Lung (tissue), 12 donors: Measurements from ENCODE around the gene POLN. TPM values are rescaled to one million over a fixed set of nuclear protein-coding genes. Genes with fewer than 3 reads are reported as not detected.
"Not testable (repeated sequence)": the region's sequence is repeated elsewhere in the genome, so short reads cannot be mapped to it uniquely, and the experiment has no call there.

Experiments used
- ATAC-seq: fragments of 200-7000 bp; cut with Tn5 transposase; one replicate; pipeline ENCODE4 v1.9.1; 2020; ENCODE audit warnings: moderate number of reproducible peaks; ENCODE audit not compliant: insufficient read depth, low FRiP score
- DNase-seq, 3 donors: peaks; one replicate each; pipeline ENCODE4 v3.0.0-alpha.2; 2013 to 2017
- H3K27ac ChIP-seq, 2 donors: one replicate each; pipeline ENCODE4 v1.5.1; 2013; ENCODE audit warnings: mild to moderate bottlenecking in 2 of 2, moderate library complexity in 2 of 2, control low read depth in 1 of 2, inconsistent platforms in 1 of 2, low read depth in 1 of 2, low read length in 1 of 2
- H3K27me3 ChIP-seq, 3 donors: one replicate each; pipeline ENCODE4 v1.5.1; 2013; ENCODE audit warnings: low read length in 2 of 3; ENCODE audit not compliant: control insufficient read depth in 3 of 3, insufficient read depth in 3 of 3
- H3K36me3 ChIP-seq, 4 donors: one replicate each; pipeline ENCODE4 v1.5.1; 2013; ENCODE audit warnings: low read length in 4 of 4, mild to moderate bottlenecking in 1 of 4, moderate library complexity in 1 of 4; ENCODE audit not compliant: control insufficient read depth in 4 of 4, insufficient read depth in 4 of 4
- H3K4me1 ChIP-seq, 5 donors: one replicate each; pipeline ENCODE4 v1.5.1; 2013; ENCODE audit warnings: low read length in 5 of 5, mild to moderate bottlenecking in 2 of 5, moderate library complexity in 1 of 5; ENCODE audit not compliant: control insufficient read depth in 5 of 5, insufficient read depth in 5 of 5
- H3K4me3 ChIP-seq: one replicate; pipeline ENCODE4 v1.5.1; 2013; ENCODE audit warnings: mild to moderate bottlenecking, control low read depth, moderate library complexity
- H3K9ac ChIP-seq, 2 donors: one replicate each; pipeline ENCODE4 v1.5.1; 2013; ENCODE audit warnings: low read length in 2 of 2, control low read depth in 1 of 2; ENCODE audit not compliant: insufficient read depth in 1 of 2
- H3K9me3 ChIP-seq, 4 donors: one replicate each; pipeline ENCODE4 v1.5.1; 2013; ENCODE audit warnings: low read length in 3 of 4, mild to moderate bottlenecking in 1 of 4, moderate library complexity in 1 of 4; ENCODE audit not compliant: control insufficient read depth in 4 of 4, insufficient read depth in 3 of 4
- CTCF ChIP-seq: IDR thresholded peaks from 2 replicates; pipeline ENCODE4 v1.5.1; 2012; ENCODE audit warnings: mild to moderate bottlenecking; ENCODE audit errors: control extremely low read depth, extremely low read depth
- WGBS, 2 donors: extraction: QIAGEN DNeasy Blood & Tissue Kit; methylation state at CpG; one replicate each; pipeline ENCODE4 v1.1.7; 2013; 5-methylcytosine and 5-hydroxymethylcytosine counted together
- polyA plus RNA-seq, 2 donors: library from polyadenylated mRNA; stranded (reverse); fragments of 200-250 nt; gene quantifications; one replicate each; pipeline ENCODE4 v1.2.1, GENCODE V29; 2013
- total RNA-seq, 2 donors: library from RNA; depleted of rRNA in 1 of 2; stranded (reverse); fragments of >200 nt in 1 of 2; gene quantifications; one replicate each; pipeline ENCODE4 v1.2.1, GENCODE V29; 2014 to 2021
- donor health status: control.
- donor health status: control.
- donor health status: Bipolar disorder and iron deficiency.
- donor health status: healthy.
- donor health status: DM: yes; HTN: yes; CAD: no.

POLN gene
- total and polyA plus RNA-seq, 4 donors, result 0.68 to 3.7 (median 2.2) TPM

GRCh38 chr4:2218436-2218835 is 23.5 kb downstream of the POLN start:
- no peaks in the 10 kb centered on the region for H3K27me3 ChIP-seq
- no peak for DNase-seq
- peaks cover 0 to 2% (median 0%) of the 10 kb centered on the region in 4 donors for H3K36me3 ChIP-seq
- ATAC-seq, result no peak
- no peaks in the 10 kb centered on the region for H3K4me1 ChIP-seq
- H3K27ac ChIP-seq, result no peak overlapping the region
- no peak for TF ChIP-seq CTCF
- H3K4me3 ChIP-seq, result no peak overlapping the region
- H3K9me3 ChIP-seq, result no peaks in the 10 kb centered on the region
- 91 to 96% methylated on average over 1 of the region's 1 CpG for WGBS, 2 donors
- no peak overlapping the region for H3K9ac ChIP-seq

- H3K36me3 ChIP-seq, result peaks cover 0 to 1% (median 0%) of the 10 kb centered on the region in 4 donors
- no peak for ATAC-seq
Measured at GRCh38 chr4:2217726-2218125, 24.2 kb downstream of the POLN start.

GRCh38 chr4:2212831-2213230 is 29.1 kb downstream of the POLN start:
- H3K4me1 ChIP-seq, result no peaks in the 10 kb centered on the region
- no peak for DNase-seq
- H3K9me3 ChIP-seq, result no peaks in the 10 kb centered on the region
- WGBS, 2 donors, result 83 to 92% methylated on average over 1 of the region's 1 CpG
- H3K27me3 ChIP-seq, result no peaks in the 10 kb centered on the region
- no peak overlapping the region for H3K27ac ChIP-seq
- H3K9ac ChIP-seq, result no peak overlapping the region
- no peak for TF ChIP-seq CTCF
- no peak overlapping the region for H3K4me3 ChIP-seq
- ATAC-seq, result no peak
- H3K36me3 ChIP-seq, result peaks cover 0 to 2% (median under 1%) of the 10 kb centered on the region in 4 donors

More at GRCh38 chr4:2217726-2218125, 24.2 kb downstream of the POLN start:
- H3K27me3 ChIP-seq, result no peaks in the 10 kb centered on the region
- no peak overlapping the region for H3K27ac ChIP-seq
- WGBS, 2 donors, result 50 to 58% methylated on average over 3 of the region's 3 CpGs
- no peak for TF ChIP-seq CTCF
- no peak overlapping the region for H3K9ac ChIP-seq
- no peaks in the 10 kb centered on the region for H3K4me1 ChIP-seq
- H3K4me3 ChIP-seq, result no peak overlapping the region
- DNase-seq, result no peak
- H3K9me3 ChIP-seq, result no peaks in the 10 kb centered on the region

GRCh38 chr4:2202789-2203188 is 39.1 kb downstream of the POLN start:
- not testable (repeated sequence) for H3K4me3 ChIP-seq, ATAC-seq, H3K9me3 ChIP-seq, H3K27ac ChIP-seq, DNase-seq, H3K9ac ChIP-seq, H3K36me3 ChIP-seq, H3K27me3 ChIP-seq, H3K4me1 ChIP-seq
- WGBS, 2 donors, result 95% methylated on average over 1 of the region's 1 CpG
